H1 (cell line): ENCODE data around the gene ANXA6. TPM values are rescaled to one million over a fixed set of nuclear protein-coding genes. Genes with fewer than 3 reads are reported as not detected.

Source experiments
- CTCF ChIA-PET: fragments of 300-600 bp; sonication (Branson Sonifier 250); formaldehyde crosslinking; loops from one replicate; lab custom pipeline; 2021; ENCODE audit not compliant: partially characterized antibody; lab: Charles Lee
- POLR2A ChIA-PET: fragments of 300-600 bp; sonication (Branson Sonifier 250); formaldehyde crosslinking; loops from one replicate; lab custom pipeline; 2021; ENCODE audit warnings: inconsistent platforms; ENCODE audit not compliant: partially characterized antibody; lab: Charles Lee
- DNase-seq, 2 experiments: peaks; one replicate each; pipeline versions ENCODE4 v3.0.0 to v3.0.0-alpha.2; 2010 to 2022; ENCODE audit warnings: low spot score in 2 of 2, low read depth in 1 of 2, mixed read lengths in 1 of 2
- FAIRE-seq: peaks from 2 replicates; lab custom pipeline; 2011; peaks lifted over from hg19 to GRCh38; lab: Jason Lieb, UNC
- H2AFZ ChIP-seq: 2 replicates; pipeline ENCODE4 v1.8.1; 2012; ENCODE audit warnings: low read length, inconsistent platforms
- H2AK5ac ChIP-seq: 2 replicates; pipeline ENCODE4 v1.6.1; 2013; ENCODE audit warnings: low read depth, low read length
- H2BK120ac ChIP-seq: replicated peaks from 2 replicates; pipeline ENCODE3; 2013; ENCODE audit warnings: low read depth, low read length, inconsistent platforms
- H2BK12ac ChIP-seq: 2 replicates; pipeline ENCODE4 v1.6.1; 2013; ENCODE audit warnings: low read depth, low read length
- H2BK15ac ChIP-seq: 2 replicates; pipeline ENCODE4 v1.6.1; 2013; ENCODE audit warnings: low read length
- H2BK20ac ChIP-seq: 2 replicates; pipeline ENCODE4 v1.6.1; 2013; ENCODE audit warnings: low read length
- H2BK5ac ChIP-seq: 2 replicates; pipeline ENCODE4 v1.6.1; 2013; ENCODE audit warnings: low read depth, low read length
- H3K14ac ChIP-seq: 2 replicates; pipeline ENCODE4 v1.6.1; 2013; ENCODE audit warnings: inconsistent platforms; ENCODE audit not compliant: insufficient read length
- H3K18ac ChIP-seq: 2 replicates; pipeline ENCODE4 v1.6.1; 2013; ENCODE audit warnings: low read length; ENCODE audit errors: extremely low read depth
- H3K23ac ChIP-seq: 2 replicates; pipeline ENCODE4 v1.6.1; 2013; ENCODE audit warnings: inconsistent platforms; ENCODE audit not compliant: insufficient read length
- H3K23me2 ChIP-seq: 2 replicates; pipeline ENCODE4 v1.6.1; 2013; ENCODE audit warnings: low read depth, low read length
- H3K27ac ChIP-seq: 2 replicates; pipeline ENCODE4 v1.6.1; 2011; ENCODE audit warnings: low read depth, low read length, inconsistent platforms
- H3K27me3 ChIP-seq, 4 experiments: replicated peaks in 1 of 4; 1 replicate in 1 of 4; 2 replicates in 3 of 4; pipeline versions ENCODE4 v1.6.1 to v1.8.1; 2011 to 2013; ENCODE audit warnings: low read length in 3 of 4, mild to moderate bottlenecking in 3 of 4, inconsistent platforms in 2 of 4, mixed read lengths in 2 of 4, moderate library complexity in 1 of 4; ENCODE audit not compliant: control insufficient read depth in 3 of 4, insufficient read depth in 3 of 4; ENCODE audit errors: extremely low read depth in 1 of 4
- H3K36me3 ChIP-seq, 4 experiments: 2 replicates each; pipeline versions ENCODE4 v1.6.1 to v1.8.1; 2011 to 2013; ENCODE audit warnings: mild to moderate bottlenecking in 4 of 4, low read length in 3 of 4, moderate library complexity in 2 of 4, control low read depth in 1 of 4, inconsistent platforms in 1 of 4; ENCODE audit not compliant: insufficient read depth in 4 of 4, control insufficient read depth in 2 of 4
- H3K4ac ChIP-seq: replicated peaks from 2 replicates; pipeline ENCODE3; 2013; ENCODE audit warnings: low read length, low read depth, mixed read lengths, inconsistent platforms; ENCODE audit not compliant: insufficient read length
- H3K4me1 ChIP-seq, 4 experiments: replicated peaks in 1 of 4; 1 replicate in 1 of 4; 2 replicates in 3 of 4; pipeline versions ENCODE4 v1.6.1 to v1.8.1; 2011 to 2013; ENCODE audit warnings: low read length in 3 of 4, inconsistent platforms in 2 of 4, mixed read lengths in 1 of 4; ENCODE audit not compliant: insufficient read depth in 4 of 4, control insufficient read depth in 3 of 4
- H3K4me2 ChIP-seq, 2 experiments: 2 replicates each; pipeline versions ENCODE4 v1.6.1 to v1.8.1; 2011 to 2013; ENCODE audit warnings: low read depth in 2 of 2, low read length in 2 of 2, control low read depth in 1 of 2, inconsistent platforms in 1 of 2, mild to moderate bottlenecking in 1 of 2; ENCODE audit not compliant: insufficient read depth in 1 of 2
- H3K4me3 ChIP-seq, 4 experiments: fragments of 200-600, 300-600 bp in 1 of 4; sonication (generic), shearing (Covaris generic), sonication (Bioruptor Twin) in 1 of 4; 2 replicates each; pipeline versions ENCODE4 v1.5.1 to v1.8.1; 2011 to 2016; ENCODE audit warnings: low read length in 4 of 4, low read depth in 3 of 4, control low read depth in 2 of 4, inconsistent platforms in 2 of 4, mild to moderate bottlenecking in 2 of 4, mixed read lengths in 1 of 4, moderate library complexity in 1 of 4; ENCODE audit not compliant: insufficient read depth in 2 of 4; ENCODE audit errors: extremely low read depth in 1 of 4
- H3K56ac ChIP-seq: replicated peaks from 2 replicates; pipeline ENCODE3; 2013; ENCODE audit warnings: low read depth, mild to moderate bottlenecking, mixed read lengths, low read length, inconsistent platforms; ENCODE audit not compliant: insufficient read length
- H3K79me1 ChIP-seq: 2 replicates; pipeline ENCODE4 v1.6.1; 2013; ENCODE audit warnings: low read depth, low read length, control low read depth
- H3K79me2 ChIP-seq, 2 experiments: 2 replicates each; pipeline versions ENCODE4 v1.6.1 to v1.8.1; 2012 to 2013; ENCODE audit warnings: low read length in 2 of 2, mild to moderate bottlenecking in 2 of 2, inconsistent platforms in 1 of 2; ENCODE audit not compliant: insufficient read depth in 2 of 2, control insufficient read depth in 1 of 2
- H3K9ac ChIP-seq, 4 experiments: replicated peaks in 1 of 4; 1 replicate in 1 of 4; 2 replicates in 3 of 4; pipeline versions ENCODE4 v1.6.1 to v1.8.1; 2011 to 2013; ENCODE audit warnings: low read depth in 3 of 4, low read length in 3 of 4, control low read depth in 2 of 4, mild to moderate bottlenecking in 2 of 4, moderate library complexity in 2 of 4, inconsistent platforms in 1 of 4; ENCODE audit errors: extremely low read depth in 1 of 4
- H3K9me3 ChIP-seq, 2 experiments: 2 replicates each; pipeline versions ENCODE4 v1.6.1 to v1.8.1; 2012 to 2013; ENCODE audit warnings: mild to moderate bottlenecking in 2 of 2, moderate library complexity in 2 of 2, control low read depth in 1 of 2, inconsistent platforms in 1 of 2, low read depth in 1 of 2, low read length in 1 of 2, mixed read lengths in 1 of 2; ENCODE audit not compliant: insufficient read depth in 2 of 2
- H4K20me1 ChIP-seq, 2 experiments: replicated peaks in 1 of 2; 2 replicates each; pipeline versions ENCODE3 to v1.8.1; 2011 to 2013; ENCODE audit warnings: inconsistent platforms in 2 of 2, low read length in 2 of 2, mild to moderate bottlenecking in 1 of 2; ENCODE audit not compliant: insufficient read depth in 2 of 2, control insufficient read depth in 1 of 2
- H4K5ac ChIP-seq: 2 replicates; pipeline ENCODE4 v1.6.1; 2013; ENCODE audit warnings: low read length, low read depth, mixed read lengths, inconsistent platforms; ENCODE audit not compliant: insufficient read length
- H4K8ac ChIP-seq: 2 replicates; pipeline ENCODE4 v1.8.0; 2013; ENCODE audit warnings: mild to moderate bottlenecking, moderate library complexity, low read length, inconsistent platforms; ENCODE audit not compliant: insufficient read depth; ENCODE audit errors: extremely low read depth
- H4K91ac ChIP-seq: replicated peaks from 2 replicates; pipeline ENCODE3; 2013; ENCODE audit warnings: low read length, mixed read lengths, inconsistent platforms; ENCODE audit not compliant: insufficient read length
- CBX8 ChIP-seq: fragments of 300-800, 300-1000 bp; sonication (generic); IDR thresholded peaks from 2 replicates; pipeline ENCODE4 v1.7.1; 2016; ENCODE audit warnings: low read depth, low read length, borderline replicate concordance
- CTCF ChIP-seq, 3 experiments: IDR thresholded peaks; 1 replicate in 2 of 3; 2 replicates in 1 of 3; pipeline versions ENCODE4 v1.5.1 to v1.6.1; 2011; ENCODE audit warnings: low read length in 3 of 3, mild to moderate bottlenecking in 3 of 3, inconsistent platforms in 2 of 3, low read depth in 1 of 3, moderate library complexity in 1 of 3; ENCODE audit not compliant: insufficient read depth in 1 of 3; ENCODE audit errors: control extremely low read depth in 1 of 3
- EGR1 ChIP-seq: IDR thresholded peaks from 2 replicates; pipeline ENCODE4 v1.6.1; 2011; ENCODE audit warnings: low read depth, low read length, borderline replicate concordance
- HDAC2 ChIP-seq, 2 experiments: fragments of 300-600 bp in 1 of 2; sonication (generic) in 1 of 2; IDR thresholded peaks; 2 replicates each; pipeline ENCODE4 v1.6.1; 2011 to 2012; ENCODE audit warnings: low read depth in 2 of 2, low read length in 2 of 2, mild to moderate bottlenecking in 2 of 2, moderate library complexity in 2 of 2, borderline replicate concordance in 1 of 2, inconsistent platforms in 1 of 2
- JUND ChIP-seq: IDR thresholded peaks from 2 replicates; pipeline ENCODE4 v1.6.1; 2011; ENCODE audit warnings: mild to moderate bottlenecking, improper control_type of control experiment, low read length
- MAFK ChIP-seq: IDR thresholded peaks from 2 replicates; pipeline ENCODE4 v1.6.1; 2012; ENCODE audit warnings: low read depth, mild to moderate bottlenecking, improper control_type of control experiment, low read length
- POLR2AphosphoS5 ChIP-seq: IDR thresholded peaks from 2 replicates; pipeline ENCODE4 v1.6.1; 2011; ENCODE audit warnings: low read depth, low read length
- RFX5 ChIP-seq: IDR thresholded peaks from 2 replicates; pipeline ENCODE4 v1.6.1; 2011; ENCODE audit warnings: low read depth, low read length, improper control_type of control experiment, borderline replicate concordance
- SIRT6 ChIP-seq: IDR thresholded peaks from one replicate; pipeline ENCODE4 v1.7.1; 2012; ENCODE audit warnings: low read length, inconsistent platforms
- TBP ChIP-seq: IDR thresholded peaks from 2 replicates; pipeline ENCODE4 v1.6.1; 2011; ENCODE audit warnings: low read depth, low read length, improper control_type of control experiment
- ZNF274 ChIP-seq: IDR thresholded peaks from 2 replicates; pipeline ENCODE4 v1.7.0; 2012; ENCODE audit warnings: low read length, borderline replicate concordance; ENCODE audit errors: extremely low read depth
- WGBS, 2 experiments: shearing (Covaris generic) in 1 of 2; methylation state at CpG; one replicate each; pipeline versions ENCODE4 v1.1.6 to v1.1.7; 2013 to 2015; ENCODE audit warnings: low lambda C conversion rate in 2 of 2, mixed read lengths in 2 of 2, inconsistent platforms in 1 of 2, low coverage in 1 of 2, missing lambda C conversion rate in 1 of 2; ENCODE audit not compliant: insufficient replicate concordance in 2 of 2, insufficient coverage in 1 of 2, insufficient read length in 1 of 2; ENCODE audit errors: extremely low coverage in 1 of 2, missing lambda C conversion rate in 1 of 2; 5-methylcytosine and 5-hydroxymethylcytosine counted together
- polyA plus RNA-seq, 7 experiments: library from polyadenylated mRNA; depleted of rRNA in 3 of 7; stranded (reverse) in 5 of 7; unstranded in 2 of 7; fragments of >200 nt in 5 of 7; fragments of 200-250 nt in 2 of 7; gene quantifications; 1 replicate in 5 of 7; 2 replicates in 1 of 7; 4 replicates in 1 of 7; pipeline versions ENCODE4 v1.2.1 to v1.2.3, GENCODE V29; 2011 to 2013; ENCODE audit warnings: missing spikeins in 2 of 7, mixed read lengths in 2 of 7
- total RNA-seq: library from RNA; stranded (reverse); fragmentation: NEBNext Ultra II Directional; extraction: Animal tissue kit (Norgen Biotek cat#: 25700); gene quantifications from 2 replicates; pipeline ENCODE4 v1.2.1, GENCODE V29; 2021

The ANXA6 gene
- total and polyA plus RNA-seq, 2 of the 8 experiments (the other 6 are each of a cell fraction or from before 2014, with no cell fraction given) = 61.3 to 78.6 TPM

GRCh38 chr5:151122828-151123227, 34.8 kb downstream of the ANXA6 start:
- H2BK5ac ChIP-seq = no peak overlapping the region
- POLR2A ChIA-PET = no interaction called here
- H3K4me3 ChIP-seq = no peak overlapping the region
- H3K4me2 ChIP-seq = no peak overlapping the region
- no peaks in the 10 kb centered on the region for H3K27me3 ChIP-seq
- peaks cover 8 to 21% (median 17%) of the 10 kb centered on the region in 4 experiments; a peak in 7 of 8 replicates for H3K36me3 ChIP-seq
- H3K23me2 ChIP-seq = no peaks in the 10 kb centered on the region; the same call in 1 of the 2 replicates
- no peaks in the 10 kb centered on the region for H3K79me2 ChIP-seq
- no peaks in the 10 kb centered on the region for H3K79me1 ChIP-seq
- no peak overlapping the region for H3K23ac ChIP-seq
- no peak overlapping the region for H4K91ac ChIP-seq
- H3K9ac ChIP-seq = no peak overlapping the region
- FAIRE-seq = no peak
- no peak overlapping the region for H3K56ac ChIP-seq
- H3K4ac ChIP-seq = no peak overlapping the region
- CTCF ChIA-PET = interaction anchor here (1.1 to 39.8 kb wide), 6 partner anchors 7 to 116 kb away, joined by 3 to 810 read pairs (median 48); partner anchors contain the start of gene ANXA6
- no peak overlapping the region for H2BK120ac ChIP-seq
- no peak overlapping the region for H4K5ac ChIP-seq
- no peak overlapping the region for H2BK20ac ChIP-seq
- H2BK12ac ChIP-seq = no peak overlapping the region
- no peak overlapping the region for H2AFZ ChIP-seq
- H2BK15ac ChIP-seq = no peak overlapping the region
- no peak for DNase-seq
- H3K18ac ChIP-seq = no peak overlapping the region
- no peaks in the 10 kb centered on the region for H3K9me3 ChIP-seq
- H3K14ac ChIP-seq = no peak overlapping the region
- peaks cover 0 to 3% (median 0%) of the 10 kb centered on the region in 4 experiments; a peak in 3 of 7 replicates for H3K4me1 ChIP-seq
- H4K8ac ChIP-seq = peak overlapping the region; percentile 7; the same call in 1 of the 2 replicates
- 94% methylated on average over 14 of the region's 14 CpGs; no CpG with 5 or more reads in 1 of the 2 experiments for WGBS, 2 experiments
- no peak overlapping the region for H3K27ac ChIP-seq
- H2AK5ac ChIP-seq = no peak overlapping the region
- H4K20me1 ChIP-seq = peaks cover 2% of the 10 kb centered on the region in 2 experiments
- no peak for TF ChIP-seq ZNF274
- no peak for TF ChIP-seq CTCF (IDR thresholded peaks at IDR 0.05; ENCODE audit: control extremely low read depth in 1 of 3, insufficient read depth in 1 of 3, low read depth in 1 of 3, low read length in 3 of 3)
- TF ChIP-seq CBX8 = no peak
- no peak for TF ChIP-seq TBP
- no peak for TF ChIP-seq SIRT6
- TF ChIP-seq MAFK = no peak
- TF ChIP-seq HDAC2 (IDR thresholded peaks at IDR 0.05; ENCODE audit: borderline replicate concordance in 1 of 2, low read depth in 2 of 2, low read length in 2 of 2) = no peak
- TF ChIP-seq JUND = no peak
- no peak for TF ChIP-seq RFX5
- no peak for TF ChIP-seq EGR1
- TF ChIP-seq POLR2AphosphoS5 = no peak
